ENCODE data around the gene LGR6. TPM values are rescaled to one million over a fixed set of nuclear protein-coding genes. Genes with fewer than 3 reads are reported as not detected.

Gene LGR6
- total and polyA plus RNA-seq, 10 of the 15 experiments (the other 5 are each of a cell fraction or from before 2014, with no cell fraction given) = not detected

DNA sequence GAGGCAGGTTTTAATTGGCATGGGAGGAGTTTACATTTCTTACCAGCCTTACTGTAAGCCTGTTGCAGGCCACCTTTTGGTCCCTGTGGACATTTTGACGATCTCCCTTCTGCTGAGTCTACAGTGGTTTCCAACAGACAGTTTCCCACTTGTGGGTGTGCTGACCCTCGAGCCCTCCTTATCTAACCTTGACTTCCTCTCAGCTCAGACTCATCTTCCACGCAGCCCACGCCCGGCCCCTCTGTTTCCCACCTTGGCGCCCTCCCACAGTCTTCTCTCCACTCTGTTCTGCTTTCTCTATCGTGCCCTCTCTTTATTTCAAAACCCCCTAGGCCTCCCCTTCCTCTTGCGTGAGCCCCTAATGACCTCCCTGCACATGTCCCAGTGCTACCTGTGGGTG lies 43.0 kb upstream of the LGR6 start (continued):
- TF ChIP-seq, protein P1, sequence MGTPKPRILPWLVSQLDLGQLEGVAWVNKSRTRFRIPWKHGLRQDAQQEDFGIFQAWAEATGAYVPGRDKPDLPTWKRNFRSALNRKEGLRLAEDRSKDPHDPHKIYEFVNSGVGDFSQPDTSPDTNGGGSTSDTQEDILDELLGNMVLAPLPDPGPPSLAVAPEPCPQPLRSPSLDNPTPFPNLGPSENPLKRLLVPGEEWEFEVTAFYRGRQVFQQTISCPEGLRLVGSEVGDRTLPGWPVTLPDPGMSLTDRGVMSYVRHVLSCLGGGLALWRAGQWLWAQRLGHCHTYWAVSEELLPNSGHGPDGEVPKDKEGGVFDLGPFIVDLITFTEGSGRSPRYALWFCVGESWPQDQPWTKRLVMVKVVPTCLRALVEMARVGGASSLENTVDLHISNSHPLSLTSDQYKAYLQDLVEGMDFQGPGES (IDR thresholded peaks at IDR 0.05) = no peak
- TF ChIP-seq FOXK2 (IDR thresholded peaks at IDR 0.05) = no peak
- TF ChIP-seq, protein P2, sequence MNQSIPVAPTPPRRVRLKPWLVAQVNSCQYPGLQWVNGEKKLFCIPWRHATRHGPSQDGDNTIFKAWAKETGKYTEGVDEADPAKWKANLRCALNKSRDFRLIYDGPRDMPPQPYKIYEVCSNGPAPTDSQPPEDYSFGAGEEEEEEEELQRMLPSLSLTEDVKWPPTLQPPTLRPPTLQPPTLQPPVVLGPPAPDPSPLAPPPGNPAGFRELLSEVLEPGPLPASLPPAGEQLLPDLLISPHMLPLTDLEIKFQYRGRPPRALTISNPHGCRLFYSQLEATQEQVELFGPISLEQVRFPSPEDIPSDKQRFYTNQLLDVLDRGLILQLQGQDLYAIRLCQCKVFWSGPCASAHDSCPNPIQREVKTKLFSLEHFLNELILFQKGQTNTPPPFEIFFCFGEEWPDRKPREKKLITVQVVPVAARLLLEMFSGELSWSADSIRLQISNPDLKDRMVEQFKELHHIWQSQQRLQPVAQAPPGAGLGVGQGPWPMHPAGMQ (IDR thresholded peaks at IDR 0.05; ENCODE audit: borderline replicate concordance) = no peak
- no peak for TF ChIP-seq SMC3 (IDR thresholded peaks at IDR 0.05; ENCODE audit: borderline replicate concordance, low read length)
- TF ChIP-seq IKZF1 (conservative IDR thresholded peaks at IDR 0.05) = no peak
- no peak for TF ChIP-seq SREBF1 (IDR thresholded peaks at IDR 0.05; ENCODE audit: low read length)
- no peak for TF ChIP-seq EP300 (IDR thresholded peaks at IDR 0.05; ENCODE audit: borderline replicate concordance in 1 of 2, control insufficient read depth in 1 of 2, low read depth in 2 of 2, low read length in 2 of 2)

DNA sequence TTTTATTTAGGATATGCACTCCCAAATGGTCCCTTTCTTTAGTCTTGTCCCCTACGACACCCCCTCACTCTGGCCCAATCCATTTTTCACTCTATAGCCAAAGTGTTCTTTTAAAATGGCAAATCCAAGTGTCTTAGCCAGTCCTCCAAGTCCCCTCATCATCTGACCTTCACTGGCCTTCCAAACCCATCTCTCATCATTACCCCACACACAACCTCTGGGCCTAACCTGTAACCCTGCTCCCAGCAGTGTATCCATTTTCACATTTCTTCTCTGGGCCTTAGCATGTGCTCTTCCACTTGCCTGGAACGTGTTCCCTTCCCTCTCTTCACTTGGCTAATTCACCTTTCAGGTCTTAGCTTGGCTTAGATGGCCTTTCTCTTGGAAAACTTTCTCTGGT lies 42.6 kb upstream of the LGR6 start:
- FAIRE-seq (no peak), ATAC-seq (no peak), DNase-seq (ENCODE audit: low read depth, low spot score) (no peak)
- Histone ChIP-seq H2AFZ (ENCODE audit: control insufficient read depth, low read depth, low read length) (no peak overlapping the region), H3K27me3 (replicated peaks in 1 of 2; ENCODE audit: control insufficient read depth in 2 of 2, insufficient read depth in 2 of 2, low read length in 1 of 2) (no peaks in the 10 kb centered on the region), H3K27ac (ENCODE audit: control insufficient read depth, insufficient read depth) (no peak overlapping the region), H3K9ac (ENCODE audit: control insufficient read depth, insufficient read depth, low read length) (no peak overlapping the region), H3K9me3 (replicated peaks; ENCODE audit: control insufficient read depth, insufficient read depth, low read length) (no peaks in the 10 kb centered on the region), H3K36me3 (ENCODE audit: control insufficient read depth in 2 of 2, insufficient read depth in 2 of 2, low read length in 1 of 2) (peaks cover 31 to 40% of the 10 kb centered on the region in 2 experiments; a peak in 3 of 4 replicates), H4K20me1 (ENCODE audit: control insufficient read depth, insufficient read depth) (no peaks in the 10 kb centered on the region), H3K4me2 (ENCODE audit: control insufficient read depth, insufficient read depth) (no peak overlapping the region), H3K4me1 (ENCODE audit: control insufficient read depth, insufficient read depth, low read length) (peaks cover 4% of the 10 kb centered on the region; the same call in 1 of the 2 replicates), H3K4me3 (no peak overlapping the region), H3K79me2 (ENCODE audit: control insufficient read depth, insufficient read depth, low read length) (no peaks in the 10 kb centered on the region)
- TF ChIP-seq MYB (IDR thresholded peaks at IDR 0.05; ENCODE audit: borderline replicate concordance, low read depth, low read length) (no peak), POLR2AphosphoS5 (IDR thresholded peaks at IDR 0.05; ENCODE audit: low read length) (no peak), JUND (IDR thresholded peaks at IDR 0.05; ENCODE audit: low read depth, low read length) (no peak)
- ChIA-PET POLR2A (interaction anchor here (0.6 kb wide), 1 partner anchor 220 kb away, joined by 3 read pairs; no protein-coding TSS in a partner anchor), SMC1A (ENCODE audit: uncharacterized antibody, unreplicated experiment) (interaction anchor here (0.7 kb wide), 1 partner anchor 38 kb away, joined by 3 read pairs; no protein-coding TSS in a partner anchor), RAD21 (ENCODE audit: unreplicated experiment) (no interaction called here), CTCF (interaction anchor here (0.7 to 1.0 kb wide), 2 partner anchors 9 to 33 kb away, joined by 3 read pairs; partner anchors contain the start of gene PTPN7)
- intact Hi-C loops (cut with micrococcal nuclease; ENCODE audit: unreplicated experiment) = no loop called here
- 94% methylated on average over 2 of the region's 2 CpGs for WGBS (ENCODE audit: insufficient coverage, insufficient replicate concordance, low lambda C conversion rate, missing lambda C conversion rate)
- in situ Hi-C loops (cut with MboI) = no loop called here
- BruUV-seq (replicated peaks) = no TSS peak
